ENCODE data around the gene ABCC6. TPM values are rescaled to one million over a fixed set of nuclear protein-coding genes. Genes with fewer than 3 reads are reported as not detected.
"Not testable (repeated sequence)": the region's sequence is repeated elsewhere in the genome, so short reads cannot be mapped to it uniquely, and the experiment has no call there.

Gene ABCC6
- total and polyA plus RNA-seq, 2 donors (not counting 1 experiment from before 2014, with no cell fraction given), result 0.27 TPM; not detected in 1

DNA sequence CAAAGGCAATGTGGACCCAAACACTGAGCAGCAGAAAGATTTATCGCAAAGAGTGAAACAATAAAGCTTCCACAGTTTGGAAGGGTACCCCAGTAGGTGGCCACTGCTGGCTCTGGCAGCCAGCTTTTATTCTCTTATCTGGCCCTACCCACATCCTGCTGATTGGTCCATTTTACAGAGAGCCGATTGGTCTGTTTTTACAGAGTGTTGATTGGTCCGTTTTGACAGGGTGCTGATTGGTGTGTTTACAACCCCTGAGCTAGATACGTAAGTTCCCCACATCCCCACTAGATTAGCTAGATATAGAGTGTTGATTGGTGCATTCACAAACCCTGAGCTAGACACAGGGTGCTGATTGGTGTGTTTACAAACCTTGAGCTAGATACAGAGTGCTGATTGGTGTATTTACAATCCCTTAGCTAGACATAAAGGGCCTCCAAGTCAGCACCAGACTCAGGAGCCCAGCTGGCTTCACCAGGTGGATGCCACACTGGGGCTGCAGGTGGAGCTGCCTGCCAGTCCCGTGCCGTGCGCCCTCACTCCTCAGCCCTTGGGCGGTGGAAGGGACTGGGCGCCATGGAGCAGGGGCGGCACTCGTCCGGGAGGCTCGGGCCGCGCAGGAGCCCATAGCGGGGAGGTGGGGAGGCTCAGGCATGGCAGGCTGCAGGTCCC, 119.0 kb downstream of the ABCC6 start:
- H3K9ac ChIP-seq (ENCODE audit: low read length); H2AFZ ChIP-seq (ENCODE audit: insufficient read depth, low read depth, low read length, poor library complexity, severe bottlenecking); H4K20me1 ChIP-seq (ENCODE audit: control insufficient read depth, insufficient read depth, low read length, poor library complexity, severe bottlenecking); H3K4me3 ChIP-seq (ENCODE audit: control extremely low read depth in 1 of 5, extremely low read depth in 1 of 5, insufficient read depth in 1 of 5, low read depth in 2 of 5, low read length in 4 of 5); H3K27ac Mint-ChIP-seq; H3K27me3 Mint-ChIP-seq; intact Hi-C loops (cut with micrococcal nuclease); H3K4me2 ChIP-seq (replicated peaks; ENCODE audit: low read depth, low read length, poor library complexity, severe bottlenecking); H3K27me3 ChIP-seq (replicated peaks in 1 of 4; ENCODE audit: control extremely low read depth in 1 of 4, control insufficient read depth in 3 of 4, insufficient read depth in 4 of 4, low read length in 3 of 4); H3K4me3 Mint-ChIP-seq; H3K27ac ChIP-seq (ENCODE audit: low read length in 2 of 2); H3K9me3 ChIP-seq (ENCODE audit: control extremely low read depth in 1 of 3, control insufficient read depth in 2 of 3, insufficient read depth in 1 of 3, low read length in 2 of 3); ATAC-seq (ENCODE audit: low read depth); CTCF ChIA-PET; DNase-seq; H3K9me3 Mint-ChIP-seq (ENCODE audit: insufficient read depth); H3K79me2 ChIP-seq (ENCODE audit: control insufficient read depth, insufficient read depth, low read length): not testable (repeated sequence)
- peaks cover 8 to 29% of the 10 kb centered on the region in 2 experiments for H3K36me3 ChIP-seq (replicated peaks in 1 of 2; ENCODE audit: control extremely low read depth in 1 of 2, control insufficient read depth in 1 of 2, extremely low read depth in 1 of 2, insufficient read depth in 2 of 2, low read length in 1 of 2)
- H3K4me1 ChIP-seq (ENCODE audit: control insufficient read depth in 2 of 2, insufficient read depth in 2 of 2, low read length in 2 of 2), result peaks cover 12 to 28% of the 10 kb centered on the region in 2 donors
- POLR2A ChIA-PET, result interaction anchor here (0.6 kb wide), 1 partner anchor 99 kb away, joined by 4 read pairs; no protein-coding TSS in a partner anchor
- H3K4me1 Mint-ChIP-seq, result peaks cover 40% of the 10 kb centered on the region
- 97% methylated on average over 10 of the region's 16 CpGs for WGBS (ENCODE audit: insufficient coverage)

DNA sequence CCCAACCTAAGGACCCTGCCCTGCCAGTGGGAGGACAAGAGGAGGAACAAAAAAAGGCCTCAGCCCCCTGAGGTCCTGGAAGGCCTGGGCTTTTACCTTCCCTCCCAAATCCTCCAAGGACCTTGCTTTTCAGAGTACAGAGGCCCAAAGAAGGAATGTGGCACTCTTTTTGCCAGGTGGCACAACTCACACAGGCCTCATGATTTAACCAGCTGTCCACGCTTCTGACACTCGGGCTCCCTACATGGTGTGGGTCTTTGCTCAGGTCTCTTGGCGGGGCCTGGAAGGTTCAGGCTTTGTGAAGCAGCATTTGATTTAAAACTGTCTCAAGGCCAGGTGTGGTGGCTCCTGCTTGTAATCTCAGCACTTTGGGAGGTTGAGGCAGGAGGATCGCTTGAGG, 120.6 kb downstream of the ABCC6 start:
- H4K20me1 ChIP-seq (ENCODE audit: control insufficient read depth, insufficient read depth, low read length, poor library complexity, severe bottlenecking), result no peaks in the 10 kb centered on the region
- no peaks in the 10 kb centered on the region for H3K27me3 Mint-ChIP-seq
- H3K9me3 Mint-ChIP-seq (ENCODE audit: insufficient read depth), result no peaks in the 10 kb centered on the region
- H3K4me1 Mint-ChIP-seq, result peaks cover 45% of the 10 kb centered on the region
- no peak overlapping the region for H2AFZ ChIP-seq (ENCODE audit: insufficient read depth, low read depth, low read length, poor library complexity, severe bottlenecking)
- H3K4me3 ChIP-seq (ENCODE audit: control extremely low read depth in 1 of 5, extremely low read depth in 1 of 5, insufficient read depth in 1 of 5, low read depth in 2 of 5, low read length in 4 of 5), result no peak overlapping the region
- H3K9me3 ChIP-seq (ENCODE audit: control extremely low read depth in 1 of 3, control insufficient read depth in 2 of 3, insufficient read depth in 1 of 3, low read length in 2 of 3), result no peaks in the 10 kb centered on the region
- DNase-seq (no peak), ATAC-seq (ENCODE audit: low read depth) (no peak)
- no peaks in the 10 kb centered on the region for H3K27me3 ChIP-seq (replicated peaks in 1 of 4; ENCODE audit: control extremely low read depth in 1 of 4, control insufficient read depth in 3 of 4, insufficient read depth in 4 of 4, low read length in 3 of 4)
- POLR2A ChIA-PET, result no interaction called here
- no peak overlapping the region for H3K4me2 ChIP-seq (replicated peaks; ENCODE audit: low read depth, low read length, poor library complexity, severe bottlenecking)
- peaks cover 12 to 28% of the 10 kb centered on the region in 2 donors for H3K4me1 ChIP-seq (ENCODE audit: control insufficient read depth in 2 of 2, insufficient read depth in 2 of 2, low read length in 2 of 2)
- intact Hi-C loops (cut with micrococcal nuclease), result no loop called here
- H3K27ac Mint-ChIP-seq, result no peak overlapping the region
- H3K27ac ChIP-seq (ENCODE audit: low read length in 2 of 2), result no peak overlapping the region
- 100% methylated on average over 4 of the region's 4 CpGs for WGBS (ENCODE audit: insufficient coverage)
- CTCF ChIA-PET, result no interaction called here
- H3K79me2 ChIP-seq (ENCODE audit: control insufficient read depth, insufficient read depth, low read length), result no peaks in the 10 kb centered on the region
- peaks cover 6 to 34% of the 10 kb centered on the region in 2 experiments for H3K36me3 ChIP-seq (replicated peaks in 1 of 2; ENCODE audit: control extremely low read depth in 1 of 2, control insufficient read depth in 1 of 2, extremely low read depth in 1 of 2, insufficient read depth in 2 of 2, low read length in 1 of 2)
- H3K9ac ChIP-seq (ENCODE audit: low read length), result no peak overlapping the region
- TF ChIP-seq, protein P1, sequence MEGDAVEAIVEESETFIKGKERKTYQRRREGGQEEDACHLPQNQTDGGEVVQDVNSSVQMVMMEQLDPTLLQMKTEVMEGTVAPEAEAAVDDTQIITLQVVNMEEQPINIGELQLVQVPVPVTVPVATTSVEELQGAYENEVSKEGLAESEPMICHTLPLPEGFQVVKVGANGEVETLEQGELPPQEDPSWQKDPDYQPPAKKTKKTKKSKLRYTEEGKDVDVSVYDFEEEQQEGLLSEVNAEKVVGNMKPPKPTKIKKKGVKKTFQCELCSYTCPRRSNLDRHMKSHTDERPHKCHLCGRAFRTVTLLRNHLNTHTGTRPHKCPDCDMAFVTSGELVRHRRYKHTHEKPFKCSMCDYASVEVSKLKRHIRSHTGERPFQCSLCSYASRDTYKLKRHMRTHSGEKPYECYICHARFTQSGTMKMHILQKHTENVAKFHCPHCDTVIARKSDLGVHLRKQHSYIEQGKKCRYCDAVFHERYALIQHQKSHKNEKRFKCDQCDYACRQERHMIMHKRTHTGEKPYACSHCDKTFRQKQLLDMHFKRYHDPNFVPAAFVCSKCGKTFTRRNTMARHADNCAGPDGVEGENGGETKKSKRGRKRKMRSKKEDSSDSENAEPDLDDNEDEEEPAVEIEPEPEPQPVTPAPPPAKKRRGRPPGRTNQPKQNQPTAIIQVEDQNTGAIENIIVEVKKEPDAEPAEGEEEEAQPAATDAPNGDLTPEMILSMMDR (IDR thresholded peaks at IDR 0.05), result no peak
- no peak for TF ChIP-seq EZH2 (IDR thresholded peaks at IDR 0.05; ENCODE audit: borderline replicate concordance, insufficient read depth, low read depth, low read length, poor library complexity, severe bottlenecking)
- no peak overlapping the region for H3K4me3 Mint-ChIP-seq
